ENCODE measurements around the gene PRG3. TPM values are rescaled to one million over a fixed set of nuclear protein-coding genes. Genes with fewer than 3 reads are reported as not detected.

The PRG3 gene
- total and polyA plus RNA-seq, 2 donors (not counting 3 experiments of a cell fraction or from before 2014, with no cell fraction given) = not detected

DNA sequence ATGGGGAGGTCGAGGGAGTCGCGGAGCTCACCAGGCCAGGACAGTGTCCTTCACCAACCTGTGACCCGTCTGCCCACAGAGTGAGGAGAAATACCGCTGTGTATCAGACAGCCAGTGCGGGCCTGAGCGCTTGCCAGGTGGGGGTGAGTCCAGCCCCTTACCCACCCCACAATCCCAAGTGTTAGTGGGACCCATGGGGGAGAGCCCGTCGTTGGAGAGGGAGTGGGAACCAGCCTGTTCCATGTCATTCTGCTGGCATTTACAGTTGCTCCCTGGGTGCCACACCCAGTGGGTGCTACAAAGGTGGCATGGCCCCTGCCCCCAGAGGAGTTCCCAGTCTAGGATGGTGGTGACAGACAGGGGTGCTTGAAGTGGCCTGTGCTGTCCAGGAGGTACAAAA lies 33.6 kb downstream of the PRG3 start:
- H3K4me2 ChIP-seq (ENCODE audit: insufficient read depth, low read length) = no peak overlapping the region
- no peak for FAIRE-seq
- no peak overlapping the region for H3K9ac ChIP-seq (replicated peaks; ENCODE audit: extremely low read depth, insufficient read depth, low read length)
- no peak overlapping the region for H2AFZ ChIP-seq (ENCODE audit: low read depth, low read length)
- no peak for TF ChIP-seq POLR2A (IDR thresholded peaks at IDR 0.05; ENCODE audit: low read depth, low read length)
- TF ChIP-seq FOS (IDR thresholded peaks at IDR 0.05; ENCODE audit: borderline replicate concordance, insufficient read depth, low read length) = no peak
- TF ChIP-seq, protein P1, sequence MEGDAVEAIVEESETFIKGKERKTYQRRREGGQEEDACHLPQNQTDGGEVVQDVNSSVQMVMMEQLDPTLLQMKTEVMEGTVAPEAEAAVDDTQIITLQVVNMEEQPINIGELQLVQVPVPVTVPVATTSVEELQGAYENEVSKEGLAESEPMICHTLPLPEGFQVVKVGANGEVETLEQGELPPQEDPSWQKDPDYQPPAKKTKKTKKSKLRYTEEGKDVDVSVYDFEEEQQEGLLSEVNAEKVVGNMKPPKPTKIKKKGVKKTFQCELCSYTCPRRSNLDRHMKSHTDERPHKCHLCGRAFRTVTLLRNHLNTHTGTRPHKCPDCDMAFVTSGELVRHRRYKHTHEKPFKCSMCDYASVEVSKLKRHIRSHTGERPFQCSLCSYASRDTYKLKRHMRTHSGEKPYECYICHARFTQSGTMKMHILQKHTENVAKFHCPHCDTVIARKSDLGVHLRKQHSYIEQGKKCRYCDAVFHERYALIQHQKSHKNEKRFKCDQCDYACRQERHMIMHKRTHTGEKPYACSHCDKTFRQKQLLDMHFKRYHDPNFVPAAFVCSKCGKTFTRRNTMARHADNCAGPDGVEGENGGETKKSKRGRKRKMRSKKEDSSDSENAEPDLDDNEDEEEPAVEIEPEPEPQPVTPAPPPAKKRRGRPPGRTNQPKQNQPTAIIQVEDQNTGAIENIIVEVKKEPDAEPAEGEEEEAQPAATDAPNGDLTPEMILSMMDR (IDR thresholded peaks at IDR 0.05; ENCODE audit: extremely low read depth in 1 of 2, insufficient read depth in 1 of 2, low read depth in 1 of 2, low read length in 2 of 2) = no peak
- TF ChIP-seq, protein P2, sequence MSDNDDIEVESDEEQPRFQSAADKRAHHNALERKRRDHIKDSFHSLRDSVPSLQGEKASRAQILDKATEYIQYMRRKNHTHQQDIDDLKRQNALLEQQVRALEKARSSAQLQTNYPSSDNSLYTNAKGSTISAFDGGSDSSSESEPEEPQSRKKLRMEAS (IDR thresholded peaks at IDR 0.05; ENCODE audit: insufficient read depth, insufficient read length) = no peak
- TF ChIP-seq POLR2AphosphoS5 (IDR thresholded peaks at IDR 0.05; ENCODE audit: insufficient read depth, low read depth, low read length) = no peak
- TF ChIP-seq GATA2 (IDR thresholded peaks at IDR 0.05; ENCODE audit: insufficient read depth, insufficient read length, low read depth, low read length) = no peak
- no peak for TF ChIP-seq MYC (IDR thresholded peaks at IDR 0.05; ENCODE audit: low read depth, low read length)
- no peak for TF ChIP-seq JUN (IDR thresholded peaks at IDR 0.05; ENCODE audit: borderline replicate concordance, insufficient read depth, insufficient read length, low read depth)
- no peak for TF ChIP-seq EZH2 (IDR thresholded peaks at IDR 0.05; ENCODE audit: borderline replicate concordance, low read depth, low read length, severe bottlenecking)
- H4K20me1 ChIP-seq (replicated peaks; ENCODE audit: control insufficient read depth, extremely low read depth, insufficient read depth, low read length) = no peaks in the 10 kb centered on the region
- no peaks in the 10 kb centered on the region for H3K79me2 ChIP-seq (ENCODE audit: control insufficient read depth, insufficient read depth, low read length)
- CTCF ChIA-PET = interaction anchor here (1.1 to 3.0 kb wide), 5 partner anchors 111 to 297 kb away, joined by 3 to 55 read pairs (median 4); partner anchors contain the start of gene RTN4RL2
- intact Hi-C loops (cut with micrococcal nuclease) = loop anchor here (5.0 kb wide), 2 partner anchors 60 to 1175 kb away; no protein-coding TSS in a partner anchor
- no peak overlapping the region for H3K4me3 ChIP-seq (replicated peaks in 1 of 3; ENCODE audit: insufficient read depth in 1 of 3, low read depth in 1 of 3, low read length in 3 of 3)
- dilution Hi-C loops (cut with MboI; ENCODE audit: extremely low pct_ligation_motif_present, low sequenced_read_pairs) = no loop called here
- no peak for DNase-seq (ENCODE audit: low read depth, low spot score)
- no peaks in the 10 kb centered on the region for H3K27me3 ChIP-seq (ENCODE audit: control insufficient read depth in 2 of 2, insufficient read depth in 2 of 2, low read length in 2 of 2)
- POLR2A ChIA-PET = no interaction called here
- H3K9me1 ChIP-seq (replicated peaks; ENCODE audit: control insufficient read depth, extremely low read depth, insufficient read depth, low read length) = no peaks in the 10 kb centered on the region
- no TSS peak for BruUV-seq (replicated peaks)
- H3K27ac ChIP-seq (ENCODE audit: insufficient read depth, low read depth, low read length) = no peak overlapping the region
- H3K4me1 ChIP-seq (ENCODE audit: control insufficient read depth, extremely low read depth, insufficient read depth, low read length) = no peaks in the 10 kb centered on the region
- no peaks in the 10 kb centered on the region for H3K9me3 ChIP-seq (replicated peaks; ENCODE audit: control insufficient read depth, insufficient read depth, low read length)
- H3K36me3 ChIP-seq (ENCODE audit: control insufficient read depth in 2 of 2, extremely low read depth in 1 of 2, insufficient read depth in 2 of 2, low read length in 2 of 2) = no peaks in the 10 kb centered on the region

Data from endothelial cell of umbilical vein (primary cell).